Mesothelial cell of epicardium (in vitro differentiated cells): Measurements from ENCODE around the gene CCDC74A. TPM values are rescaled to one million over a fixed set of nuclear protein-coding genes. Genes with fewer than 3 reads are reported as not detected.

Experiments used
- DNase-seq, 2 experiments: peaks; one replicate each; pipeline ENCODE4 v3.0.0; 2021; ENCODE audit warnings: low spot score in 2 of 2; ENCODE audit not compliant: unreplicated experiment in 2 of 2
- H3K27ac Mint-ChIP-seq: 2 replicates; pipeline ENCODE4 v1.8.0; 2021; ENCODE audit warnings: mixed read lengths
- H3K27me3 Mint-ChIP-seq: 2 replicates; pipeline ENCODE4 v1.8.0; 2021; ENCODE audit warnings: low read depth, mixed read lengths
- H3K36me3 Mint-ChIP-seq: 2 replicates; pipeline ENCODE4 v1.8.0; 2021; ENCODE audit warnings: mixed read lengths
- H3K4me1 Mint-ChIP-seq: 2 replicates; pipeline ENCODE4 v1.8.0; 2021; ENCODE audit warnings: mixed read lengths
- H3K4me3 Mint-ChIP-seq: 2 replicates; pipeline ENCODE4 v1.8.0; 2021; ENCODE audit warnings: mild to moderate bottlenecking, moderate library complexity, mixed read lengths
- H3K9me3 Mint-ChIP-seq: 2 replicates; pipeline ENCODE4 v1.8.0; 2021; ENCODE audit warnings: mixed read lengths
- CTCF ChIP-seq: fragments of 200-600 bp; sonication (generic); IDR thresholded peaks from one replicate; pipeline ENCODE4 v1.5.0; 2021; ENCODE audit warnings: antibody characterized with exemption; ENCODE audit not compliant: unreplicated experiment
- microRNA-seq: library from miRNA; unstranded; fragments of <30 nt; microRNA quantifications from one replicate; pipeline ENCODE4 v1.2.0, GENCODE V29; 2021; ENCODE audit warnings: inconsistent platforms, mixed read lengths
- total RNA-seq: library from RNA; stranded (reverse); gene quantifications from 3 replicates; pipeline ENCODE4 v1.2.1, GENCODE V29; 2021

The CCDC74A gene
- total RNA-seq, 1 donor from 2014 or later: 9.6 TPM

- no peak for DNase-seq
- no peak overlapping the region for H3K27ac Mint-ChIP-seq
- H3K27me3 Mint-ChIP-seq: peaks cover 43% of the 10 kb centered on the region
- no peaks in the 10 kb centered on the region for H3K4me1 Mint-ChIP-seq
- no peaks in the 10 kb centered on the region for H3K36me3 Mint-ChIP-seq
- no peak for TF ChIP-seq CTCF
- H3K9me3 Mint-ChIP-seq: no peaks in the 10 kb centered on the region
- no peak overlapping the region for H3K4me3 Mint-ChIP-seq
Measured at GRCh38 chr2:131572175-131572574, 44.5 kb downstream of the CCDC74A start.

- Mint-ChIP-seq H3K27me3 (peaks cover 67% of the 10 kb centered on the region), H3K4me3 (no peak overlapping the region), H3K27ac (no peak overlapping the region), H3K4me1 (no peaks in the 10 kb centered on the region), H3K36me3 (no peaks in the 10 kb centered on the region), H3K9me3 (no peaks in the 10 kb centered on the region)
- no peak for TF ChIP-seq CTCF
- DNase-seq: no peak
Measured at GRCh38 chr2:131577812-131578211, 50.1 kb downstream of the CCDC74A start.

GRCh38 chr2:131580187-131580586, 52.5 kb downstream of the CCDC74A start:
- Mint-ChIP-seq H3K27me3 (peaks cover 61% of the 10 kb centered on the region), H3K4me3 (no peak overlapping the region), H3K9me3 (no peaks in the 10 kb centered on the region), H3K36me3 (no peaks in the 10 kb centered on the region), H3K27ac (no peak overlapping the region), H3K4me1 (no peaks in the 10 kb centered on the region)
- TF ChIP-seq CTCF: no peak
- no peak for DNase-seq

Small RNA genes within 50 kb of the gene (microRNA-seq; reads per million reads assigned to microRNA genes)
- not detected for gene MIR4784

Other genes with a start within 250 kb of the CCDC74A start
- gene RAB6D, start 163.7 kb upstream of the CCDC74A start, total RNA-seq: not detected in 3 replicates
- gene TUBA3D, start 51.8 kb upstream of the CCDC74A start, total RNA-seq: not detected in 3 replicates
- 106 to 109 TPM (median 106 TPM) in 3 replicates for gene MZT2A, start 35.5 kb upstream of the CCDC74A start, total RNA-seq